Measurements from ENCODE around the gene SIK3.
"Not testable (repeated sequence)": the region's sequence is repeated elsewhere in the genome, so short reads cannot be mapped to it uniquely, and the experiment has no call there.

SIK3 gene

GRCh38 chr11:116834535-116835041 lies 263.6 kb downstream of the SIK3 start:
- DNase-seq = not testable (repeated sequence)

GRCh38 chr11:116833816-116834534 lies 264.3 kb downstream of the SIK3 start:
- no peak for DNase-seq

- DNase-seq = no peak
These were observed 264.8 kb downstream of the SIK3 start for GRCh38 chr11:116833491-116833815.

- no peak for DNase-seq
These were observed 265.6 kb downstream of the SIK3 start for GRCh38 chr11:116832350-116833290.

- DNase-seq = no peak
These were observed 266.4 kb downstream of the SIK3 start for GRCh38 chr11:116831790-116832349.

GRCh38 chr11:116830184-116830912 lies 267.9 kb downstream of the SIK3 start:
- no peak for DNase-seq

- DNase-seq = peak; percentile 74
These were observed 268.6 kb downstream of the SIK3 start, which contains the start of gene APOC3 for GRCh38 chr11:116829525-116830183. APOC3 (plus strand) TSS chr11:116829907; CDS start chr11:116830583, 676 bp downstream.

GRCh38 chr11:116828632-116829524 lies 269.4 kb downstream of the SIK3 start:
- DNase-seq = no peak

- DNase-seq = no peak
These were observed 270.8 kb downstream of the SIK3 start for GRCh38 chr11:116827461-116827860.

GRCh38 chr11:116826751-116827431 lies 271.3 kb downstream of the SIK3 start:
- no peak for DNase-seq

GRCh38 chr11:116825854-116826750 lies 272.1 kb downstream of the SIK3 start:
- no peak for DNase-seq

- DNase-seq = no peak
These were observed 272.8 kb downstream of the SIK3 start for GRCh38 chr11:116825434-116825833.

GRCh38 chr11:116823031-116823843 lies 275.0 kb downstream of the SIK3 start, which contains the start of gene APOA4:
APOA4 (minus strand) TSS chr11:116823304; CDS start chr11:116823191, 113 bp downstream.
- DNase-seq = no peak

GRCh38 chr11:116822575-116822974 lies 275.7 kb downstream of the SIK3 start:
- no peak for DNase-seq

GRCh38 chr11:116821050-116821918 lies 276.9 kb downstream of the SIK3 start:
- no peak for DNase-seq

GRCh38 chr11:116819049-116819448 lies 279.2 kb downstream of the SIK3 start:
- DNase-seq = no peak

- DNase-seq = no peak
These were observed 283.7 kb downstream of the SIK3 start for GRCh38 chr11:116814502-116814901.

All from fibroblast of skin of right biceps (primary cell).